HCT116 (cell line): ENCODE data around the gene GJA3. TPM values are rescaled to one million over a fixed set of nuclear protein-coding genes. Genes with fewer than 3 reads are reported as not detected.

Source experiments
- ATAC-seq: fragments of 200-7000 bp; cut with Tn5 transposase; 2 replicates; pipeline ENCODE4 v1.9.1; 2020; ENCODE audit warnings: mild to moderate bottlenecking, moderate library complexity
- BruUV-seq: library from RNA; stranded (reverse); fragments of 400-500 nt; replicated peaks from 2 replicates; lab custom pipeline; 2021; lab: Mats Ljungman, UMichigan
- CTCF ChIA-PET: fragments of 300-600 bp; sonication (Branson Sonifier 250); formaldehyde crosslinking; loops from one replicate; lab custom pipeline; 2021; ENCODE audit warnings: antibody characterized with exemption; lab: Charles Lee
- POLR2A ChIA-PET: fragments of 300-600, 350-600 bp; sonication (Branson Sonifier 250); formaldehyde crosslinking; loops from one replicate; lab custom pipeline; 2021; ENCODE audit warnings: antibody characterized with exemption; lab: Charles Lee
- RAD21 ChIA-PET, 2 experiments: fragments of 300-600 bp; sonication (Branson Sonifier 250); formaldehyde crosslinking; loops; one replicate each; lab custom pipeline; 2023; ENCODE audit warnings: low total read pairs in 2 of 2; ENCODE audit not compliant: uncharacterized antibody in 2 of 2, unreplicated experiment in 2 of 2, low non-redundant PET in 1 of 2; lab: Charles Lee
- DNase-seq: peaks from one replicate; pipeline ENCODE4 v3.0.0-alpha.2; 2010; ENCODE audit warnings: low read depth, low spot score
- H2AFZ ChIP-seq: fragments of 200-600 bp; shearing (Covaris generic), sonication (generic); 2 replicates; pipeline ENCODE4 v1.6.1; 2017; ENCODE audit warnings: low read depth, mixed run types, mixed read lengths, antibody characterized with exemption, low read length; ENCODE audit not compliant: poor library complexity, severe bottlenecking
- H3K27ac ChIP-seq: 2 replicates; pipeline ENCODE4 v1.5.1; 2012; ENCODE audit warnings: low read depth, low read length
- H3K27me3 ChIP-seq: fragments of 200-600 bp; sonication (generic); 2 replicates; pipeline ENCODE4 v1.6.1; 2016; ENCODE audit warnings: mixed run types, low read length, mixed read lengths; ENCODE audit not compliant: insufficient read depth
- H3K36me3 ChIP-seq, 2 experiments: fragments of 200-500 bp in 1 of 2; fragments of 200-600 bp in 1 of 2; sonication (Bioruptor generic) in 1 of 2; sonication (generic) in 1 of 2; 2 replicates each; pipeline versions ENCODE4 v1.5.1 to v1.6.1; 2014 to 2016; ENCODE audit warnings: low read length in 2 of 2, inconsistent platforms in 1 of 2, mixed read lengths in 1 of 2, mixed run types in 1 of 2; ENCODE audit not compliant: insufficient read depth in 2 of 2, control insufficient read depth in 1 of 2
- H3K4me1 ChIP-seq, 2 experiments: fragments of 200-600 bp in 1 of 2; sonication (generic) in 1 of 2; 2 replicates each; pipeline versions ENCODE4 v1.5.1 to v1.6.1; 2012 to 2017; ENCODE audit warnings: low read length in 2 of 2, inconsistent platforms in 1 of 2, mild to moderate bottlenecking in 1 of 2, mixed read lengths in 1 of 2, mixed run types in 1 of 2, moderate library complexity in 1 of 2; ENCODE audit not compliant: insufficient read depth in 2 of 2, control insufficient read depth in 1 of 2
- H3K4me2 ChIP-seq: fragments of 200-600 bp; sonication (generic); 2 replicates; pipeline ENCODE4 v1.6.1; 2017; ENCODE audit warnings: mixed run types, low read length, mixed read lengths
- H3K4me3 ChIP-seq, 2 experiments: fragments of 200-600 bp in 1 of 2; sonication (generic) in 1 of 2; replicated peaks in 1 of 2; 2 replicates each; pipeline ENCODE4 v1.5.1; 2011 to 2016; ENCODE audit warnings: low read length in 2 of 2, control low read depth in 1 of 2, low read depth in 1 of 2, mild to moderate bottlenecking in 1 of 2, mixed read lengths in 1 of 2, mixed run types in 1 of 2
- H3K79me2 ChIP-seq: fragments of 200-600 bp; sonication (generic); 2 replicates; pipeline ENCODE4 v1.6.1; 2017; ENCODE audit warnings: mild to moderate bottlenecking, mixed run types, low read length, moderate library complexity, mixed read lengths; ENCODE audit not compliant: insufficient read depth
- H3K9ac ChIP-seq: fragments of 200-600 bp; sonication (generic); 2 replicates; pipeline ENCODE4 v1.6.1; 2016; ENCODE audit warnings: low read length, mixed read lengths
- H3K9me2 ChIP-seq: fragments of 200-600 bp; sonication (generic), shearing (Covaris generic); 2 replicates; pipeline ENCODE4 v1.6.1; 2017; ENCODE audit warnings: mixed run types, mild to moderate bottlenecking, moderate library complexity; ENCODE audit not compliant: insufficient read depth
- H3K9me3 ChIP-seq, 2 experiments: fragments of 200-500 bp in 1 of 2; fragments of 200-600 bp in 1 of 2; sonication (Bioruptor generic) in 1 of 2; sonication (generic) in 1 of 2; 2 replicates each; pipeline ENCODE4 v1.6.1; 2014 to 2017; ENCODE audit warnings: low read length in 2 of 2, mixed read lengths in 2 of 2, inconsistent platforms in 1 of 2, low read depth in 1 of 2, mild to moderate bottlenecking in 1 of 2, mixed run types in 1 of 2, moderate library complexity in 1 of 2; ENCODE audit not compliant: control insufficient read depth in 1 of 2, insufficient read depth in 1 of 2
- H4K20me1 ChIP-seq: fragments of 200-600 bp; sonication (generic), shearing (Covaris generic); 2 replicates; pipeline ENCODE4 v1.6.1; 2017; ENCODE audit warnings: mixed run types, mild to moderate bottlenecking, moderate library complexity; ENCODE audit not compliant: insufficient read depth
- ATF3 ChIP-seq: IDR thresholded peaks from 2 replicates; pipeline ENCODE4 v1.6.1; 2012
- CBX3 ChIP-seq: IDR thresholded peaks from 2 replicates; pipeline ENCODE4 v1.6.1; 2012; ENCODE audit warnings: low read depth
- CEBPB ChIP-seq: IDR thresholded peaks from 2 replicates; pipeline ENCODE4 v1.6.1; 2012; ENCODE audit warnings: low read depth
- CTCF ChIP-seq, 3 experiments: fragments of 200-600 bp in 1 of 3; sonication (generic) in 1 of 3; IDR thresholded peaks in 2 of 3; conservative IDR thresholded peaks in 1 of 3; 2 replicates each; pipeline ENCODE4 v1.5.1; 2012 to 2017; ENCODE audit warnings: low read depth in 2 of 3, low read length in 2 of 3, antibody characterized with exemption in 1 of 3, borderline replicate concordance in 1 of 3, control low read depth in 1 of 3, mild to moderate bottlenecking in 1 of 3, mixed read lengths in 1 of 3, mixed run types in 1 of 3, moderate library complexity in 1 of 3; ENCODE audit not compliant: insufficient read depth in 1 of 3
- EGR1 ChIP-seq: IDR thresholded peaks from 2 replicates; pipeline ENCODE4 v1.6.1; 2012; ENCODE audit warnings: low read depth
- EZH2 ChIP-seq: fragments of 200-600 bp; sonication (generic); IDR thresholded peaks from 2 replicates; pipeline ENCODE4 v1.6.1; 2017; ENCODE audit warnings: antibody characterized with exemption, mixed run types
- EZH2phosphoT487 ChIP-seq: fragments of 200-600 bp; IDR thresholded peaks from 2 replicates; pipeline ENCODE4 v1.6.1; 2018; ENCODE audit warnings: antibody characterized with exemption, borderline replicate concordance
- FOSL1 ChIP-seq: IDR thresholded peaks from 2 replicates; pipeline ENCODE4 v1.6.1; 2012; ENCODE audit warnings: low read depth
- JUND ChIP-seq: IDR thresholded peaks from 2 replicates; pipeline ENCODE4 v1.6.1; 2012
- MAX ChIP-seq: IDR thresholded peaks from 2 replicates; pipeline ENCODE4 v1.6.1; 2012
- POLR2A ChIP-seq: IDR thresholded peaks from 2 replicates; pipeline ENCODE4 v1.7.0; 2011; ENCODE audit warnings: borderline replicate concordance; ENCODE audit not compliant: insufficient read depth, insufficient read length; ENCODE audit errors: extremely low read depth
- POLR2AphosphoS5 ChIP-seq: IDR thresholded peaks from 2 replicates; pipeline ENCODE4 v1.6.1; 2011; ENCODE audit warnings: mild to moderate bottlenecking, low read depth, low read length, moderate library complexity
- RAD21 ChIP-seq: IDR thresholded peaks from 2 replicates; pipeline ENCODE4 v1.6.1; 2012; ENCODE audit warnings: low read depth, mild to moderate bottlenecking
- SIN3A ChIP-seq: IDR thresholded peaks from 2 replicates; pipeline ENCODE4 v1.6.1; 2012; ENCODE audit warnings: low read depth
- SRF ChIP-seq: IDR thresholded peaks from 2 replicates; pipeline ENCODE4 v1.6.1; 2012; ENCODE audit warnings: low read depth
- YY1 ChIP-seq: IDR thresholded peaks from 2 replicates; pipeline ENCODE4 v1.6.1; 2011; ENCODE audit warnings: low read length, low read depth, moderate library complexity, mild to moderate bottlenecking; ENCODE audit not compliant: insufficient replicate concordance; ENCODE audit errors: extremely low read depth
- ZBTB33 ChIP-seq: IDR thresholded peaks from 2 replicates; pipeline ENCODE4 v1.6.1; 2011; ENCODE audit warnings: mild to moderate bottlenecking, low read length, moderate library complexity; ENCODE audit not compliant: insufficient replicate concordance; ENCODE audit errors: extremely low read depth
- ZFX ChIP-seq: fragments of 450-650 bp; IDR thresholded peaks from 2 replicates; pipeline ENCODE4 v1.6.1; 2017
- ZNF274 ChIP-seq: fragments of 200-500 bp; sonication (Bioruptor generic); IDR thresholded peaks from 2 replicates; pipeline ENCODE4 v1.6.1; 2014; ENCODE audit warnings: mild to moderate bottlenecking, low read depth, low read length, inconsistent platforms
- intact Hi-C: fragments of 100-400 bp; cut with micrococcal nuclease; formaldehyde crosslinking; loops from 2 replicates; pipeline ENCODE4 v1.10.0; 2022
- total RNA-seq: library from RNA; stranded (reverse); gene quantifications from one replicate; pipeline ENCODE4 v1.2.1, GENCODE V29; 2021; ENCODE audit not compliant: unreplicated experiment

The GJA3 gene
- total RNA-seq, 1 experiment from 2014 or later, result 8.0 TPM

- TF ChIP-seq YY1 (no peak), POLR2AphosphoS5 (no peak), POLR2A (no peak), SIN3A (no peak), EZH2phosphoT487 (no peak)
Measured at GRCh38 chr13:20102525-20103180, 58.2 kb downstream of the GJA3 start (continued).

GRCh38 chr13:20101467-20102316 is 59.2 kb downstream of the GJA3 start:
- no peak for DNase-seq

More at GRCh38 chr13:20101467-20102316, 59.2 kb downstream of the GJA3 start:
- intact Hi-C loops, result no loop called here
- BruUV-seq, result no TSS peak
- H3K9ac ChIP-seq, result no peak overlapping the region
- peaks cover 10% of the 10 kb centered on the region; the same call in 1 of the 2 replicates for H3K27me3 ChIP-seq
- no peak overlapping the region for H3K4me2 ChIP-seq
- TF ChIP-seq CTCF (IDR thresholded peaks at IDR 0.05 in 2 of 3, conservative IDR thresholded peaks at IDR 0.05 in 1 of 3; ENCODE audit: borderline replicate concordance in 1 of 3, insufficient read depth in 1 of 3, low read depth in 2 of 3, low read length in 2 of 3) (no peak), RAD21 (no peak), FOSL1 (no peak), SRF (no peak), EZH2 (no peak), JUND (no peak), ZFX (no peak), ZNF274 (no peak), ATF3 (no peak), CBX3 (no peak), YY1 (no peak), ZBTB33 (no peak), MAX (no peak), EGR1 (no peak), CEBPB (no peak), POLR2AphosphoS5 (no peak)
- ChIA-PET CTCF (no interaction called here), POLR2A (interaction anchor here (1.2 kb wide), 1 partner anchor 18 kb away, joined by 3 read pairs; no protein-coding TSS in a partner anchor), RAD21 (no interaction called here)
- H4K20me1 ChIP-seq, result no peaks in the 10 kb centered on the region
- H3K9me3 ChIP-seq, result no peaks in the 10 kb centered on the region
- H3K27ac ChIP-seq, result no peak overlapping the region
- H2AFZ ChIP-seq, result no peak overlapping the region
- H3K4me3 ChIP-seq, result no peak overlapping the region
- H3K9me2 ChIP-seq, result no peaks in the 10 kb centered on the region
- H3K36me3 ChIP-seq, result no peaks in the 10 kb centered on the region
- H3K79me2 ChIP-seq, result no peaks in the 10 kb centered on the region
- ATAC-seq, result no peak
- no peaks in the 10 kb centered on the region for H3K4me1 ChIP-seq
